Activated CD4-positive, alpha-beta T cell treated with anti-CD3 and anti-CD28 coated beads, Interleukin-10, Interleukin-2, amounts not matched to agents 100 ng/mL and 50 ng/mL, durations not matched to agents 16 hours and 8 hours (primary cell): ENCODE data around the gene PTPRC.

ENCODE experiments used
- DNase-seq: peaks from one replicate; pipeline ENCODE4 v3.0.0-alpha.2; 2020

The PTPRC gene

GRCh38 chr1:198622001-198622400 is 16.8 kb upstream of the PTPRC start:
- DNase-seq = no peak

- DNase-seq = peak; percentile 69
These were observed 14.8 kb upstream of the PTPRC start for GRCh38 chr1:198623752-198624647.

GRCh38 chr1:198624648-198624980 is 14.2 kb upstream of the PTPRC start:
- no peak for DNase-seq

GRCh38 chr1:198627436-198628066 is 11.3 kb upstream of the PTPRC start:
- DNase-seq = no peak

GRCh38 chr1:198628067-198628455 is 10.8 kb upstream of the PTPRC start:
- no peak for DNase-seq

- no peak for DNase-seq
These were observed 9.2 kb upstream of the PTPRC start for GRCh38 chr1:198629610-198630009.

- DNase-seq = no peak
These were observed 8.0 kb upstream of the PTPRC start for GRCh38 chr1:198630863-198631262.

GRCh38 chr1:198631292-198631691 is 7.5 kb upstream of the PTPRC start:
- no peak for DNase-seq

- DNase-seq = no peak
These were observed 6.8 kb upstream of the PTPRC start for GRCh38 chr1:198632007-198632406.

GRCh38 chr1:198633675-198634121 is 5.1 kb upstream of the PTPRC start:
- DNase-seq = peak; percentile 13

GRCh38 chr1:198635964-198636363 is 2.9 kb upstream of the PTPRC start:
- no peak for DNase-seq

- no peak for DNase-seq
These were observed 2.4 kb upstream of the PTPRC start for GRCh38 chr1:198636391-198636790.

- DNase-seq = no peak
These were observed 1.7 kb upstream of the PTPRC start for GRCh38 chr1:198637157-198637556.

- no peak for DNase-seq
These were observed 863 bp upstream of the PTPRC start for GRCh38 chr1:198637916-198638437.

- DNase-seq = no peak
These were observed 399 bp upstream of the PTPRC start for GRCh38 chr1:198638441-198638840.

- no peak for DNase-seq
These were observed 867 bp downstream of the PTPRC start for GRCh38 chr1:198639671-198640143.

- DNase-seq = no peak
These were observed 1.3 kb downstream of the PTPRC start for GRCh38 chr1:198640174-198640573.

GRCh38 chr1:198641501-198641900 is 2.7 kb downstream of the PTPRC start:
- peak; percentile 88 for DNase-seq

- DNase-seq = no peak
These were observed 3.3 kb downstream of the PTPRC start for GRCh38 chr1:198641966-198642668.

GRCh38 chr1:198642983-198643382 is 4.1 kb downstream of the PTPRC start:
- no peak for DNase-seq

- DNase-seq = no peak
These were observed 5.0 kb downstream of the PTPRC start for GRCh38 chr1:198643808-198644207.

- no peak for DNase-seq
These were observed 8.2 kb downstream of the PTPRC start for GRCh38 chr1:198647055-198647454.

GRCh38 chr1:198648592-198648991 is 9.8 kb downstream of the PTPRC start:
- peak; percentile 58 for DNase-seq
